HG03108 (cell line): ENCODE measurements around the gene MEF2A.
"Not testable (repeated sequence)": the region's sequence is repeated elsewhere in the genome, so short reads cannot be mapped to it uniquely, and the experiment has no call there.

Experiments
- ATAC-seq: cut with Tn5 transposase; IDR thresholded peaks from one replicate; pipeline ENCODE4 v1.9.1; 2021; ENCODE audit warnings: moderate library complexity; ENCODE audit not compliant: unreplicated experiment

MEF2A gene

GRCh38 chr15:99722406-99722805 lies 156.6 kb downstream of the MEF2A start:
- ATAC-seq, result no peak

GRCh38 chr15:99726333-99726732 lies 160.5 kb downstream of the MEF2A start:
- ATAC-seq, result no peak

GRCh38 chr15:99727330-99727729 lies 161.5 kb downstream of the MEF2A start:
- ATAC-seq, result no peak

DNA sequence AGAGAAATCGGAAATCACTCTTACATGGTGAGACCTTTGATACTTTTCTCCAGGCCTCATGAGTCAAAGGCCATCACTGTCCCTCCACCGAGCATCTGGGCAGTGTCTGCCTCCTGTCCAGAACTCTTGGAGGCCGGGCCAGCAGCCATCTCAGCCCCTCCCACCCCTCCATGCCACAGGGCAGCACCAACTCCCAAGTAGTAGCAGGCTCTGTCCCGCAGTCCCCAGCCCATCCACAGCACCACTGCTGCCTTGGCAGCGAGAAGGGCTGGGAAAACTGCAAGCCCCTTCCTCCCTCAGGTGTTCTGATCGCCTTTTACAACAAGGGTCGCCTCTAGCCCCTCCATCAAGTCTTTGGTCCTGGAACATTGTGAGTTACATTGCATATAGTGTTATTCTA lies 161.9 kb downstream of the MEF2A start:
- ATAC-seq, result no peak

DNA sequence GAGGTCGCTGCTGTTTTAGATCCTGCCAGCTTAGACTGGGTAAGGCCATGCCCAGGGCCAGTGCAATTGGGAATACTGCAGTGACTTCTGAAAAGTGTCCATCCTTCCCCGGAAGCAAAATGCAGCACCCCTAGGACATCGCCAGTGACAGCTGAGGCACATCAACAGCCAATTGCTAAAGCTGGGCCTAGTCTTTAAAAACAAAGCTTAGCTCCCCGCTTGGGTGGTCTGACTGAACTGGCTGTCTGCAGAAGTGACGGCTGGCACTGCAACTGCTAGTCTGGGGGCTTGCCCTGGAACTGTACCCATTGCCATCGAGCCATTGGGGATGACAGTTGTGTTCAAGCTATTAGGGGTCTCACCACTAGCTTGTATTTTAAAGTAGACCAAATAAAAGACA lies 163.1 kb downstream of the MEF2A start:
- ATAC-seq, result no peak

GRCh38 chr15:99729327-99729726 lies 163.5 kb downstream of the MEF2A start:
- no peak for ATAC-seq

DNA sequence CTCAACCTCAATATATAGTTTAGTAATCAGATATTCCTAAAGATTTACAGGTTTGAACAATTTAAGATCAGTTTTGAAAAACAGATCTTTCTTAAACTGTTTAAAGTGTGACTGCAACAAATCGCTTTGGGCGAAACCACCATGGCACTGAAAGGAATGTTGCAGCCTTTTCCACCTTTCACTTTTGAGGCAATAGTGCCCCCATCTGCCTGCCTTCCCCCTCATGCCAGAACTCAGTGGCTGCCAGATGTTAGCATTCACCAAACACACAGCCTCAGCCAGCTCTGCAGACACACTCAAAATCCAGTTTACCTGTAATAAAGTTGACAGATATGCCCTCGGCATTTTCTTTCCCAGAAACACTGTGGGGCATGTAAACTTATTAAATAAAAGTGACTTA lies 164.1 kb downstream of the MEF2A start:
- no peak for ATAC-seq

DNA sequence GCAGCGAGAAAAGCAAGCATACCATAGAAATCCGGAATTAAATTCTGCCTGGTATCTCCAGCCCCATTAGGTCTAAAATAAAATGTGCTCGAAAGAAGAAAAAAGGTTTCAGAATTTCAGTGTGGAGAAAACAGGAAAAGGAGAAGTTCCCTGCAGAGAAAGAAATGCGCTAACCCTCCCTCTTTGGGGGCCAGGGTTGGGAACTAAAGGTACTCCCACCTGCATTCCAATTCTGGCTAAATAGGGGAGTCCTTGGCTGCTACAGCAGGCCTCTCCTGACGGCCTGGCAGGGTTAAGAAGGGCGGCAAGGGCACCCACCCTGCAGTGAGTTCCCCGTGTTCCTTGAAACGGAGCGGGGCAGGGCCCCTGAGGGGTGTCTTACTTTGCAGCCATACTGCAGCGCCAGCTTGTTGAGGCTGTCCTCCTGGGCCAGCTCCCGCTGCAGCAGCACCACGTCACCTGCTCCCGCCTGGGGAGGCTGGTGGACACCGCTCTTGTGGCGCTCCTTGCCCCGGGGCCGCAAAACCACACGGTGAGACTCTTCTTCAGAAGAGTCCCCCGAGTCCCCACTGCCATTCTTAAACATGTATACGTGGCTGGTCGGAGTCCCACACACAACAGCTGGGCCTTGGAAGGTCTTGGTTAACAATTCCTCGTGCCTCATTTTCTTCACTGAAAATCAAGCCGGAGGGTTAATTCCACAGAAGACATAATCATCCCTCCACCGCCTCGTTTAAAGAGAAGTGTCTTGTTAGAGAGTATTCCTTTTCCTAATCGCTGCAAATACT lies 165.7 kb downstream of the MEF2A start:
- no peak for ATAC-seq

DNA sequence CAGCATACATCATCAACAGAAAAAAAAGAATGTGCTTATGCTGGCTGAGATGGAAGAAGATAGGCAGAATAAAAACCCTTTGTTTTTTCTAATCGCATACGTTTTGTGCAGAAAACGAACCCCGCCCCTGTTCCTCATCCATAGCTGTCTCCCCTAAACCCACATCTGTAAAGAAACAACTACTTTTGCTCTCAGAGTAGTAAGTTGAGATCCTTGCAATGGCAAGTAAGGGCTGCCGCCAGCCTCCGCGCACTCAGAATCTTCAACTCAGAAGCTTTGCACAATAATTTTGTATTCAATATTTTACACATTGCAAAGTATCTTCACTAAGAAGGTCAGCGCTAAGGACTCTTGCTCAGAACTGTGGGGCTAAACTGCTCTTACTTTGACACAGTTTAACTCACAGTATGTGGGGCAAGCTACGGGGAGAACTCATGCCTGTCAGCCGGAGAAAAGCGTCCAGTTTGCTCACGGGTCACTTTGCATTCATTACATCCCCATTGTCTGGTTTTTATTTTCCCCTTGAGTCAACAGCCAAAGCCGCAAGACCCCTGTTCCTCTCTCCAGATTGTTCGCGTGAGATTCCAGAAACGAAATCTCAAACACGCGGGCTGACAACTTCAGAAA lies 166.5 kb downstream of the MEF2A start:
- ATAC-seq, result no peak

GRCh38 chr15:99732751-99733267 lies 167.0 kb downstream of the MEF2A start:
- ATAC-seq, result peak; percentile 23

DNA sequence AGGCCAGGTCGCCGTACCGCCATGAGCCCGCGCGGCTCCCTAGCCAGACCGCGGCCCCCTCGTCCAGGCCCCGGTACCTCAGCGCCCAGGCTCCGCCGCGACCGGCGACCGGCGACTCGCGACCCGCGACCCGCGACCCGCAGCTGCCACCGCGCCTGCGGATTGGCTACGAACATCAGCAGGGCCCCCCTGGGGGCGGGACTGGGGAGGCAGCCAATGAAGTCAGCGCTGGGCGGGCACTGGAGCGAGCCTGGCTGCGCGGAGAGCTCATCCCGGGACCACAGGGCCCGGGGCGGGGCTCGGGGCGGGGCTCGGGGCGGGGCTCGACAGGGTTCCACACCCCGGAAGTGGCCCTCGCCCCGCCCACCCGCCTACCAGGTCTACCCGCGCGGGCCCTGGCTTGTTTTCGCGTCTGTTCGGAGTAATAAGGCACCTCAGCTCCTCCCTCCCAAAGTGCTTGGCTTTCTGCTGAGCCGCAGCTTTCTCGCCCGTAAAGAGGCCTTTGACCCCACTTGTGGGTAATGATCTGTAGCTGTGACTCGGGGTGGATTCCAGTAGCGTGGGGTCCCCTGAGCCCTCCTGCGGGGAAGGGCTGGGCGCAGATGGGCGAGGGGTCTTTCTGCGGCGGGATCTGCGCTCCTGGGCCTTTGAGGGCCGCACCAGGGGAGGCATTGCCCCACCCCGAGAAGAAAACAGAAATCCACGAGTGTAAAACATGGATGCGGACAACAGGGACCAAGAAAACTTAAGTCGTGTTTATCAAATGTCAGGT lies 167.7 kb downstream of the MEF2A start, which contains the start of gene LYSMD4:
TSS of gene LYSMD4 (minus strand) at position 170 of the 772 bp plus-strand sequence. CDS start 1,438 bp downstream, outside the sequence.
- peak; percentile 100 for ATAC-seq

- not testable (repeated sequence) for ATAC-seq
Measured at GRCh38 chr15:99734040-99734291, 168.2 kb downstream of the MEF2A start.

DNA sequence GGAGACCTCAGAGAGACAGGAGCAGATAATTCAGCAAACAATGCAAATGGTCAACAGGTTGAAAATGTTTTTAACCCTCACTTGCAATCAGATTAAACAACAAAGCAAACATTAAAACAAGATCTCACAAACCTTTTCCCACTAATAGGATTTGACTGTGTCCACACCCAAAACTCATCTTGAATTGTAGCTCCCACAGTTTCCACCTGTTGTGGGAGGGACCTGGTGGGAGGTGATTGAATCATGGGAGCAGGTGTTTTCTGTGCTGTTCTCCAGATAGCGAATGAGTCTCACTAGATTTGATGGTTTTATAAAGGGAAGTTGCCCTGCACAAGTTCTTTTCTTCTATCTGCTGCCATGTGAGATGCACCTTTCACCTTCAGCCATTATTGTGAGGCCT lies 168.8 kb downstream of the MEF2A start:
- no peak for ATAC-seq

DNA sequence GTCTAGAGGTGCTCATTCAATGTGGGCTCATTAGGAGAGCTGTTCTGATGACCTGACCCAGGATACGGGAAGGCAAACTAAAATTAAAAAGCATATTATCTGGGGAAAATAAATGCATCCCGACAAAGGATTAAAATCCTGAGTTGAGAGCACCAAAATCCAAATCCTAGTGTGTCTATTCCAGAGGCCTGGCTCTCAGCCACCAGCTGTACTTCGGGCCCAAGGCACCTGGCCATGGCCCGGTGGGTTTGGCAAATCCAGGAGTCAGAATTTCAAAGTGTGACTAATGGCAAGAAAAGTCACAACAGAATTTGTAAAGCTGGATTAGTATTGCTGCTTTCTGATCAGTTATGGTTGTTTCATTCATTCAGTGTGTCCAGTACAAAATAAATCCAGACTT lies 170.1 kb downstream of the MEF2A start:
- ATAC-seq, result no peak

GRCh38 chr15:99736702-99737101 lies 170.9 kb downstream of the MEF2A start:
- no peak for ATAC-seq

GRCh38 chr15:99738021-99738847 lies 172.4 kb downstream of the MEF2A start:
- ATAC-seq, result no peak

GRCh38 chr15:99741835-99742234 lies 176.1 kb downstream of the MEF2A start:
- no peak for ATAC-seq

DNA sequence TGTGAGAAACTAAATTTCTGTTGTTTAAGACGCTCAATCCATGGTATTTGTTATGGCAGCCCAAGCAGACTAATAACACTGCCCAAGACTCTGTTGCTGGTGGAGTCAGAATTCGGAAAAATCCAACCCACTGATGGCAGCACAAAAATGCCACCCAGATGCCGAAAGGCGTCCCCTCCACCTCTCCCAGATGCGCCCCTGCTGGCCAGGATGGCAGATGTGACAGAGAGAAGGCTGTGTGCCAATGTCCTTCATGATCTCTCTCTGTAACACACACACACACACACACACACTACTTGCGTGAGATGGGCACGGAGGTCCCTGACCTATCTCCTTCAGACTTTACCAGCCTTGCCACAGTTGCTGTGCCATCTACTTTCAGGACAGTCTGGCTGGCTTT lies 178.4 kb downstream of the MEF2A start:
- no peak for ATAC-seq

DNA sequence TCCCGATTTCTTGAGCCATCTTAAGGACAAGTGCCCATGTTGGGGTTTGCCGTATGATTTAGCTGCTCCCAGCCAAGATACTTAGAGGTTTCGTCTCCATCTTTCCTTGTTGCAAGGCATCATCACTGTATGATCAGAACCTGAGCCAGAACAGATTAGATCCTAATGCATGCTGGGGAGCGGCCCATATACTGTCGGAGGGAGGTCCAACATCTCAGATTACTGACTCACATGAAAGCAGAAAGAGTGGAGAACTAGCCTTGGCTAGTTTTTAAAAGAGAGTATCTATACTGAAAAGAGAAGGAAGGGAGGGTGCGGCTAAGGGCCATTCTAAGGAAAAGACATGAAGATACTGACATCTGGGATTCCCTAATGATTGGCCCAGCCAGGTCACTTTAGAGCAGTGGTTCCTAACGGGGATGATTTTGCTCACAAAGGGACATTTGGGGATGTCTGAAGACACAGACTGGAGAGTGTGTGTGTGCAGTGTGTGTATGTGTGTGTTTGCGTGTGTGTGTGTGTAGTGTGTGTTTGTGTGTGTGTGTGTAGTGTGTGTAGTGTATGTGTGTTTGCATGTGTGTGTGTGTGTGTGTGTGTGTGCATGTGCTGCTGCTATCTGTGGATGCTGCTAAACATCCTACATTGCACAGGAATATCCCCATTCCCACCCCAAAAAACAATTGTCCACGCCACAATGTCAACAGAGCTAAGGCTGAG lies 179.7 kb downstream of the MEF2A start:
- ATAC-seq, result no peak

GRCh38 chr15:99749386-99749785 lies 183.6 kb downstream of the MEF2A start:
- ATAC-seq, result no peak
